Activated naive CD8-positive, alpha-beta T cell treated with anti-CD3 and anti-CD28 coated beads, Interleukin-2, amount 10 ng/mL, durations not matched to agents 7 days and 5 days (primary cell): Measurements from ENCODE around the gene LRRC8E. TPM values are rescaled to one million over a fixed set of nuclear protein-coding genes. Genes with fewer than 3 reads are reported as not detected.
"Not testable (repeated sequence)": the region's sequence is repeated elsewhere in the genome, so short reads cannot be mapped to it uniquely, and the experiment has no call there.

Experiments used
- ATAC-seq: fragments of 150-1000 bp; cut with Tn5 transposase; one replicate; pipeline ENCODE4 v1.10.0; 2021; ENCODE audit warnings: low read depth, moderate library complexity
- POLR2A ChIA-PET: fragments of 350-600 bp; sonication (Branson Sonifier 250); formaldehyde crosslinking; loops from one replicate; lab custom pipeline; 2021; ENCODE audit warnings: antibody characterized with exemption; lab: Charles Lee
- DNase-seq: peaks from one replicate; pipeline ENCODE4 v3.0.0; 2021
- H3K27ac Mint-ChIP-seq: one replicate; pipeline ENCODE4 v1.8.0; 2022; ENCODE audit warnings: mild to moderate bottlenecking, mixed read lengths
- H3K27me3 Mint-ChIP-seq: one replicate; pipeline ENCODE4 v1.8.0; 2022; ENCODE audit warnings: mild to moderate bottlenecking, moderate library complexity, mixed read lengths
- H3K36me3 Mint-ChIP-seq: one replicate; pipeline ENCODE4 v1.8.0; 2021; ENCODE audit warnings: mild to moderate bottlenecking, mixed read lengths
- H3K4me1 Mint-ChIP-seq: one replicate; pipeline ENCODE4 v1.8.0; 2021; ENCODE audit warnings: mixed read lengths
- H3K4me3 Mint-ChIP-seq: one replicate; pipeline ENCODE4 v1.8.0; 2022; ENCODE audit warnings: mild to moderate bottlenecking, moderate library complexity, mixed read lengths
- H3K9me3 Mint-ChIP-seq: one replicate; pipeline ENCODE4 v1.8.0; 2021; ENCODE audit warnings: mixed read lengths
- total RNA-seq, 2 experiments: library from RNA; stranded (reverse); gene quantifications; one replicate each; pipeline ENCODE4 v1.2.3, GENCODE V29; 2021

Gene LRRC8E
- total RNA-seq, 2 experiments from 2014 or later: not detected

- POLR2A ChIA-PET: interaction anchor here (0.8 kb wide), 1 partner anchor 9 kb away, joined by 5 read pairs; no protein-coding TSS in a partner anchor
- H3K36me3 Mint-ChIP-seq, ATAC-seq, H3K4me3 Mint-ChIP-seq, H3K27ac Mint-ChIP-seq, H3K4me1 Mint-ChIP-seq, DNase-seq, H3K27me3 Mint-ChIP-seq, H3K9me3 Mint-ChIP-seq: not testable (repeated sequence)
Observed at GRCh38 chr19:7859087-7859486, 29.2 kb upstream of the LRRC8E start.

DNA sequence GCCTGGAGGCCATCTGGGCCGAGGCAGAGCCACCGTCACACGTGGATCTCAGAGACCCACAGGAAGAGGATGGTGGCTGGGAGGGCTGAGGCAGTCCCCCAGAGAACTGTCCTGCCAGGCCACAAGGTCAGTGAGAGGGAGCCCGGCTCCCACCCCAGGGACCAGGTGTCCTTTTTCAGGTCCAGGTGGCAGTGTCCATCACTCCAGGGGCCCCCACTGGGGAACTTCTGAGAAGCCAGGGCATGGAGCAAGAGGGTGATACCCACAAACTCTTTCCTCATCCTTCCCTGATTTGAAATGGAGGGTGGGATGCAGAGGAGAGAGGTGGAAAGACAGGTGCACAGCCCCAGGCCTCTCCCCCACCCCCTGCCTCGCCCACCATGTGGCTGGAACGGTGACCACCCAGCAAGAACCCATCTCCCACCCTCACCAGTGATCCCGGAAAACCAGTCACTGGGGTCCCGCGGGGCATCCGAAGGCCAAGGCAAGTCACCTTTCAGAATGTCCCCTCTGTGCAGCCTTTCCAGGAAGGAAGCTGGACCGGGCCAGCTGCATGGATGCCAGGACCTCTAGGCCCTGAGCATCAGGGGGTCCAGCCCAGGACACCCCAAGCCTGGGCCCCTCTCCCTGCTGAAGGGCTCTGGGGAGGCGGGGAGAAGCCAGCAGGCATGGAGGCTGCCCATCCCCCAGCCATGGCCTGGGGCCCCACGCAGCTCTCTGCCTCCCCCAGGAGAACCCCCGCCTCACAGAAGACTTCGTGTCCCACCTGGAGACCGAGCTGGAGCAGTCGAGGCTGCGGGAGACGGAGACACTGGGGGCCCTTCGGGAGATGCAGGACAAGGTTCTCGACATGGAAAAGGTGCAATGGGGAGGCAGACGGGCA is 28.2 kb upstream of the LRRC8E start:
- ATAC-seq: no peak
- no peaks in the 10 kb centered on the region for H3K9me3 Mint-ChIP-seq

DNA sequence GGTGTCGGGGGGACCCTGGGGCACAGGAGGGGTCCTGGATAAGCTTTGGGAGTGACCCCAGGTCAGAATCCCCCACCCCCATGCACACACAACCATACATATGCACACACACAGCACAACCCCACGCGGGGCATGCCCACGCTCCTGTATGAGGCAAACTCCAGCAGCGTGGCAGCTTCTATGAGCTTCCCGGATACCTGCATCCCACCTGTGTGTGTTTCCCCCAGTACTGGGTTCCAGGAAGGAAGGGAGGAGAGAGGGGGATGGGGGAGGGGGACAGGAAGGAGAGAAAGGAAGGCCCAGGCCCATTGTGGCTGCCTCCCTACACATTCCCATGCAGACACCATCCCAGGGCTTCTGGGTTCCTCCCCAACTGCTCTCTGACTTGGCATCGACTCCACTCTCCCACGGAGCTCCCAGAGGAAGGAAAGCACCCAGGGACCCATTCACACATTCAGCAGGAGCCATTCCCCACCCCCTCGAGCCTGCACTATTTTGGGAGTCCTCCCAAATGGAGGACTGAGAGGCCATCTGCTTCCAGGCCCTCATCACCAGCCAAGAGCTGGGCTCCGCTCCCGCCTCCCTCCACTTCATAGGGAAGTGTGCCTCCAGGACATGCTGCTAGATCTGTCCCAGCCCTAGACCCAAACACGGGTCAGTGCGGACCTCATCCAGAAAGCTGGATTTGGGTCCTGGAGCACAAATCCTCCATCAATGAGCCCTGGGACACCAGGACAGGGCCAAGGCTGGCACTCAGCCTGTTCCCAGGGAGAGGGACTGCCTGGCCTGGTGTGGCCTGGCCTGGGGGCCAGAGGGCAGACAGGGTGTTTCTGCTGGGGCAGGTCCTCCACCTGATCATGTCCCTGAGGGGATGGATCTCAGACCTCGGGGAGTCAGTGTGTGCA is 27.3 kb upstream of the LRRC8E start:
- DNase-seq (no peak), ATAC-seq (no peak)
- Mint-ChIP-seq H3K27ac (no peak overlapping the region), H3K4me1 (peaks cover 8% of the 10 kb centered on the region), H3K9me3 (no peaks in the 10 kb centered on the region), H3K4me3 (no peak overlapping the region), H3K27me3 (peaks cover 17% of the 10 kb centered on the region), H3K36me3 (no peaks in the 10 kb centered on the region)
- POLR2A ChIA-PET: interaction anchor here (0.7 to 3.5 kb wide), 3 partner anchors 60 to 302 kb away, joined by 3 to 13 read pairs (median 3); partner anchors contain the start of genes SNAPC2 and TIMM44

More for the DNA sequence above, 28.2 kb upstream of the LRRC8E start:
- POLR2A ChIA-PET: interaction anchor here (0.7 kb wide), 1 partner anchor 301 kb away, joined by 3 read pairs; no protein-coding TSS in a partner anchor
- Mint-ChIP-seq H3K27ac (no peak overlapping the region), H3K4me1 (peaks cover 3% of the 10 kb centered on the region), H3K4me3 (no peak overlapping the region), H3K27me3 (peaks cover 11% of the 10 kb centered on the region), H3K36me3 (no peaks in the 10 kb centered on the region)
- DNase-seq: no peak

GRCh38 chr19:7861619-7862412 is 26.5 kb upstream of the LRRC8E start:
- no peaks in the 10 kb centered on the region for H3K9me3 Mint-ChIP-seq
- H3K27me3 Mint-ChIP-seq: peaks cover 17% of the 10 kb centered on the region
- POLR2A ChIA-PET: interaction anchor here (0.6 to 3.5 kb wide), 5 partner anchors 10 to 160 kb away, joined by 3 to 13 read pairs (median 3); partner anchors contain the start of genes MAP2K7, SNAPC2 and TIMM44
- H3K4me1 Mint-ChIP-seq: peaks cover 8% of the 10 kb centered on the region
- peak overlapping the region; percentile 42 for H3K4me3 Mint-ChIP-seq
- DNase-seq (no peak), ATAC-seq (peak; percentile 4)
- no peaks in the 10 kb centered on the region for H3K36me3 Mint-ChIP-seq
- no peak overlapping the region for H3K27ac Mint-ChIP-seq

DNA sequence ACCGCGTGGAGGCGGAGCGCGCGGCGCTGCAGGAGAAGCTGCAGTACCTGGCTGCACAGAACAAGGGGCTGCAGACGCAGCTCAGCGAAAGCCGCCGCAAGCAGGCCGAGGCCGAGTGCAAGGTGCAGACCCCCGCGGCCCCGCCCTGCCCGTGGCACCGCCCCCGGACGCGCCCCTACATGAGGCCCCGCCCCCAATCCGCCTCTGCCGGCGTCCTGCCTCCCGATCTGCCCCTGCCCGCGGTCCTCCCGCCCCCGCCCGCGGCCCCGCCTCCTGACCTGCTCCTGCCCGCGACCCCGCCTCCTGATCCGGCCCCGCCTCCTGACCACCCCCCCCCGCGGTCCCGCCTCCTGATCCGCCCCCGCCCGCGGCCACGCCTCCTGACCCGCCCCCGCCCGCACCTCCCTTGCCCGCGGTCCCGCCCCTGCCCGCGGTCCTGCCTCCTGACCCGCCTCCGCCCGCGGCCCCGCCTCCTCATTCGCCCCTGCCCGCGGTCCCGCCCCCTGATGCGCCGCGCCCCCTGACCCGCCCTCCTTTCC is 25.8 kb upstream of the LRRC8E start:
- H3K27ac Mint-ChIP-seq: no peak overlapping the region
- no peaks in the 10 kb centered on the region for H3K36me3 Mint-ChIP-seq
- POLR2A ChIA-PET: interaction anchor here (0.6 to 3.5 kb wide), 5 partner anchors 10 to 160 kb away, joined by 3 to 13 read pairs (median 3); partner anchors contain the start of genes MAP2K7, SNAPC2 and TIMM44
- H3K4me3 Mint-ChIP-seq: peak overlapping the region; percentile 42
- H3K27me3 Mint-ChIP-seq: peaks cover 23% of the 10 kb centered on the region
- peaks cover 8% of the 10 kb centered on the region for H3K4me1 Mint-ChIP-seq
- no peaks in the 10 kb centered on the region for H3K9me3 Mint-ChIP-seq
- DNase-seq (peak; percentile 80), ATAC-seq (peak; percentile 59)

DNA sequence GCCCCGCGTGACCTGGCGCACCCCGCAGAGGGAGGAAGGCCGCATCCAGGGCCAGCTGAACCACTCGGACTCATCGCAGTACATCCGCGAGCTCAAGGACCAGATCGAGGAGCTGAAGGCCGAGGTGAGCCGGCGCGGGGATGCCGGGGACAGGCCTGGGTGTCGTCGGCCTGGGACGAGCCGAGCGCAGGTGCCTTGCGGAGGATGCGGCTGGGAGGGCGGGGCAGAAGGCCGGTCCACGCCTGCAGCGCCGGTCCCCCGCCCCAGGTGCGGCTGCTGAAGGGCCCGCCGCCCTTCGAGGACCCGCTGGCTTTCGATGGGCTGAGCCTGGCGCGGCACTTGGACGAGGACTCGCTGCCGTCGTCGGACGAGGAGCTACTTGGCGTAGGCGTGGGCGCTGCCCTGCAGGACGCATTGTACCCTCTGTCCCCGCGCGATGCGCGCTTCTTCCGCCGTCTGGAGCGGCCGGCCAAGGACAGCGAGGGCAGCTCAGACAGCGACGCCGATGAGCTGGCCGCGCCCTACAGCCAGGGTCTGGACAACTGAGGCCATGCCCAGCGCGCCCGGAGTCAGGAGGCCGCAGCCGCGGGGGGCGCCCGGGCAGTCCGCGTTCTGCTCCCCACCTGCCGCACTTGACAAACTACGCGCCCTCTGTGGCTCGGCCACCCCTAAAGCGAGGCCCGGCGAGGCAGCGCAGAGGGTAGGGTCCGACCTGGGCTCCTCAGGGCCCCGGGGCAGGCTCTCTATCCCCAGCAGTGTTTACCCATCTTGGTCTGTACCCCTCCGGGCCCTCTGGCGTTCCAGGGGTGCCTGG is 24.9 kb upstream of the LRRC8E start:
- DNase-seq (no peak), ATAC-seq (no peak)
- H3K9me3 Mint-ChIP-seq: no peaks in the 10 kb centered on the region
- H3K36me3 Mint-ChIP-seq: no peaks in the 10 kb centered on the region
- peaks cover 8% of the 10 kb centered on the region for H3K4me1 Mint-ChIP-seq
- POLR2A ChIA-PET: interaction anchor here (3.5 kb wide), 1 partner anchor 58 kb away, joined by 13 read pairs; the partner anchor contains the start of gene SNAPC2
- H3K27ac Mint-ChIP-seq: no peak overlapping the region
- H3K4me3 Mint-ChIP-seq: no peak overlapping the region
- peaks cover 30% of the 10 kb centered on the region for H3K27me3 Mint-ChIP-seq

DNA sequence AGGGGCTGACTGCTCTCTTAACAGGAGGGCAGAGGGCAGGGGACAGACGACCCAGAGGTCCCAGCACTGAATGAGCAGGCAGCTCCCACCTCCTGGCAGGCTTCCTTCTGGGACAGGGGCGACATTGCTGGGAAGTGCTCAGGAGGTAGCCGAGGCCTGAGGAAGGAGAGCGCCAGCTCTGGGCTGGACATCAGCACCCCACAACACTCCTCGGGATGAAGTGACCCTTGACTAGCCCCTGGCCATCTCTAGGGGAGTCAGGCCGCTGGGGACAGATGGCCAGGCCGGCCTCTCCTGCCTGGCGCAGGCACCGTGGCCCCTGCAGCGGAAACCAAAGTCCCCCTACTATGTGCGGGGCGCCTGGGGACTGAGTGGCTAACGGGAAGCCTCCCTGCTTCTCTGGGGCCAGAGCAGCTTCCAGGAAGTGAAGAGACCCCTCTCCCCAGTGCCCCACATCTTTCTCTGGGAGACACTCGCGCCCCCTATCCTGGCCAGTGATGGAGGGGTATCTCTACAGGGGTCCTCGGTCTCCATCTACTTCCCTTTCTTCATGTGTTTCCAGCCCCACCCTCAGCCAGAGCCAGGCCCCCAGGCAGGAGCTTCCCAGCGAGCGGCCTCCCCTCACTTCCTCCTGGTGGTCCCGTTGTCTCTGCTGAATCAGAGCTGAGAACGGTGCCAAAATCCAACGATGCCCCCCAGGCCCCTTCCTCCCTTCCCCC is 24.2 kb upstream of the LRRC8E start:
- Mint-ChIP-seq H3K27me3 (peaks cover 30% of the 10 kb centered on the region), H3K4me3 (no peak overlapping the region), H3K27ac (no peak overlapping the region), H3K9me3 (no peaks in the 10 kb centered on the region), H3K36me3 (no peaks in the 10 kb centered on the region), H3K4me1 (peaks cover 10% of the 10 kb centered on the region)
- ATAC-seq (no peak), DNase-seq (no peak)
- POLR2A ChIA-PET: interaction anchor here (3.5 kb wide), 1 partner anchor 57 kb away, joined by 13 read pairs; the partner anchor contains the start of gene SNAPC2

GRCh38 chr19:7864690-7865074 is 23.6 kb upstream of the LRRC8E start:
- H3K36me3 Mint-ChIP-seq: no peaks in the 10 kb centered on the region
- no peak for ATAC-seq
- DNase-seq: no peak
- H3K9me3 Mint-ChIP-seq: no peaks in the 10 kb centered on the region
- peaks cover 30% of the 10 kb centered on the region for H3K27me3 Mint-ChIP-seq
- POLR2A ChIA-PET: interaction anchor here (3.5 kb wide), 1 partner anchor 57 kb away, joined by 13 read pairs; the partner anchor contains the start of gene SNAPC2
- no peak overlapping the region for H3K4me3 Mint-ChIP-seq
- no peak overlapping the region for H3K27ac Mint-ChIP-seq
- H3K4me1 Mint-ChIP-seq: peaks cover 10% of the 10 kb centered on the region

DNA sequence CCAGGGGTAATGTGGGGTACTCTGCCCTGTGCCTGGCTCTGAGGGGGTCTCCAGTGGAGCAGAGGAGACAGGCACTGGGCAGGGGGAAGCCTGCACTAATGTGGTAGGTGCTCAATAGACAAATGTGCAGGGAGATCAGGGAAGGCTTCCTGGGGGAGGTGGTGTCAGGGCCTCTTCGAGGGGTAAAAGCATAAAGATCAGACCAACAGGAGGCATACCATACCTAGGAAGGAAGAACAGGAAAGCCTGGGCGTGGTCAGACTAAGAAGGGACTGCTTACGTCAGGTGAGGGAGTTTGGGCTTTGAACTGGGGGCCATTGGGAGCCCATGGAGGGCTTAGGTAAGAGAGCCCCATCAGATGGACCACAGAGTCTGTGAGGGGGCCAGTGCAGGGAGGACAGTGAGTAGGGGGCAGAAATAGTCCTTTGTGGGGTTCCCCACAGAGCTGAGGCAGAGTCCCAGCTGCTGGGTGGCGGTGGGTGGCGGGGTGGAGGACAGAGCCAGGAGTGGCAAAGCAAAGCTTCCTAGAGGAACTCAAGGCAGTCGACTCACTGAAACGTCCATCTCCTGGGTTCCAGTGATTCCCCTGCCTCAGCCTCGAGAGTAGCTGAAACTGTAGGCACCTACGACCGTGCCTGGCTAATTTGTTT is 22.9 kb upstream of the LRRC8E start:
- H3K9me3 Mint-ChIP-seq: no peaks in the 10 kb centered on the region
- no peaks in the 10 kb centered on the region for H3K36me3 Mint-ChIP-seq
- peaks cover 30% of the 10 kb centered on the region for H3K27me3 Mint-ChIP-seq
- H3K4me3 Mint-ChIP-seq: peak overlapping the region; percentile 0
- DNase-seq (no peak), ATAC-seq (no peak)
- no peak overlapping the region for H3K27ac Mint-ChIP-seq
- H3K4me1 Mint-ChIP-seq: peaks cover 14% of the 10 kb centered on the region
- POLR2A ChIA-PET: no interaction called here

DNA sequence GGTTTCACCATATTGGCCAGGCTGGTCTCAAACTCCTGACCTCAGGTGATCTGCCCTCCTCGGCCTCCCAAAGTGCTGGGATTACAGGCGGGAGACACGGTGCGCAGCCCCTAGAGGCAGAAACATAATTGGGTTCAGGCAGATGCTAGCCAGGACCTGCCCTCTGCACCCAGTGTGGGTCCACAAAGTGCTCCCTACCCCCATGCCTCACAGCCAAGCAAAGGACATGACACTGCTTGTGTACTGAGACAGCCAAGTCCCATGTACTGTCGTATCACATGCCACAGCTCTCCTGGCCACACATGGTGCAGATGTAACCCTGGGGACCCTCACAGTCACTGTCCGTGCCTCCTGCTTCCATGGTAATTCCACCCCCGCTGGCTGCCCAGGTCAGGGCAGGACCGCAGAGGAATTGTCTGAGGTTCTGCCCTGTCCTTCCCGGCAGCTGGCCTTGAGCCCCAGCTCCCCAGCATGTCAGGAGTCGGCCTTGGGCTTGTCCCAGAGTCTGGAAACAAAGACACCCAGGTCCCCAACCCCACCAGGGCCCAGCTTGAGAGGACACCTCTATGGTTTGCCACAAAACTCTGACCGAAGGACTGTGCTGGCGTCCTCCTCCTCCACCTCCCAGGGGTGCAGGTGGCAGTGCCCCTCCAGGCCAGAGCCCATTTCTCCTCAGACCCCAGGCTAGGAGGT is 21.8 kb upstream of the LRRC8E start:
- DNase-seq: no peak

More for the DNA sequence above, 21.8 kb upstream of the LRRC8E start:
- Mint-ChIP-seq H3K4me1 (peaks cover 21% of the 10 kb centered on the region), H3K27me3 (peaks cover 34% of the 10 kb centered on the region), H3K9me3 (no peaks in the 10 kb centered on the region), H3K36me3 (no peaks in the 10 kb centered on the region), H3K4me3 (no peak overlapping the region), H3K27ac (no peak overlapping the region)
- no peak for ATAC-seq
- POLR2A ChIA-PET: no interaction called here
